ENCODE results near the gene KDM2A. TPM values are rescaled to one million over a fixed set of nuclear protein-coding genes. Genes with fewer than 3 reads are reported as not detected.

KDM2A gene
- total RNA-seq (2014; rRNA removed; shearing (Covaris generic)): 27.2 and 33.4 TPM in 2 replicates

DNA sequence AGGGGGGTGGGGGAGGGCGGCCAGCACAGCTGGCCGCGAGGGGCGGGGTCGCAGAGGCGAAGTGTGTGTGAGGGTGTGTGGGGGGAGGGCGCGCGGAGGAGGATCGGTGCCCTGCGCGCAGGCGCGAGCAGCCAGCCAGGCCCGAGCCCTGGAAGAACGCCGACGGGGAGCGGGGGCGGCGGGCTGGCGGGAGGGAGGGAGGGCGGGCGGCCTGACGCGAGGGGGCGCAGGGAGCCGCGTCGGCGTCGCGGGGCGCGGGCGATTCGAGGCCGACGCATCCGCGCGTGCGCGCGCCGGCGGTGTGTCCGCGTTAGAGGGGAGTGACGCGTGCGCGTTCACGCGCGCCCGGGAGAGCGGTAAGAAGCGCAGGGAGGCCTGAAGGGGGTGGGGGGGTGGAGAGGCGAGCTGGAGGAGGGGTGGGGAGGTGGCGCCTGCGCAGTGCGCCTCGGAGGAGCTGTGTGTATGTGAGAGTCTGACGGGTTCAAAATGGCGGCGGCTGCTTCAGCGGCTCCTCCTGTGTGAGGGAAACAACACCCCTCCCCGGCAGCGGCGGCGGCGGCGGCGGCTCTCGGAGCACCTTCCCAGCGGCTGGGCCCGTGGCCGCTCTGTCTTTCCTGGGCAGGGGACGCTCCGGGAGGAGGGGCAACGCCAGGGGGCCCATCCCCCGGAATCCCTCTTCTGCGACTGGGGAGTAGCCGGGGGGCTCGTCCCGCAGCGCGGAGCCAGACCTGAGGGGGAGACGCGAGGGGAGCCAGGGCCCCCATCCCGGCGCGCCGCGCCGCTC is at the start of gene KDM2A:
KDM2A (plus strand) TSS at position 463 of the 784 bp plus-strand sequence. CDS start 2,054 bp downstream, outside the sequence.

DNA sequence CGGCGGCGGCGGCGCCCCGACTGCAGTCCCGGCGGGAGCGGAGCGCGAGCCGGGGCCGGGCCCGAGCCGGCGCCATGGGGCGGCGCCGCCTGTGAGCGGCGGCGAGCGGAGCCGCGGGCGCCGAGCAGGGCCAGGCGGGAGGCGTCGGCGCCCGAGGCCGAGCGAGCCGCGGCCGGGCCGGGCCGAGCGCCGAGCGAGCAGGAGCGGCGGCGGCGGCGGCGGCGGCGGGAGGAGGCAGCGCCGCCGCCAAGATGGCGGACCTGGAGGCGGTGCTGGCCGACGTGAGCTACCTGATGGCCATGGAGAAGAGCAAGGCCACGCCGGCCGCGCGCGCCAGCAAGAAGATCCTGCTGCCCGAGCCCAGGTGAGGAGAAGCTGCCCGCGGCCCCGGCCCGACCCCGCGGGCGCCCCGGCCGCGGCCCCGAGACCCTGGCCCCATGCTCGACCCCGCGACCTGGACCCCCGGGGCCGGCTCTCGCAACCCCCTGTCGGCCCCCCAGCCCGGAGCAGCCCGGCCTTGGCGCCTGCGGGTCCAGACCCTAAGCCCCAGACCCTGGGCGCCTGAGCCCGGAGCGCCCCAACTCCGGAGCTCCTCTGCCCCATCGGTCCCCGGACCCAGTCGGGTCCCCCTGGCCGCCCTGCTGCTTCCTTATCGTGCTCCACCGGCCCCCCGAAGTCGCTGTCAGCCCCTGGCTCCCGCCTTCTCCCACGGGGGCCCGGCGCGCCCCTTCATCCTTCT is 147.6 kb downstream of the KDM2A start, which contains the start of gene GRK2:
GRK2 (plus strand) TSS at position 25 of the 739 bp plus-strand sequence; CDS start at position 252, 227 bp downstream.

DNA sequence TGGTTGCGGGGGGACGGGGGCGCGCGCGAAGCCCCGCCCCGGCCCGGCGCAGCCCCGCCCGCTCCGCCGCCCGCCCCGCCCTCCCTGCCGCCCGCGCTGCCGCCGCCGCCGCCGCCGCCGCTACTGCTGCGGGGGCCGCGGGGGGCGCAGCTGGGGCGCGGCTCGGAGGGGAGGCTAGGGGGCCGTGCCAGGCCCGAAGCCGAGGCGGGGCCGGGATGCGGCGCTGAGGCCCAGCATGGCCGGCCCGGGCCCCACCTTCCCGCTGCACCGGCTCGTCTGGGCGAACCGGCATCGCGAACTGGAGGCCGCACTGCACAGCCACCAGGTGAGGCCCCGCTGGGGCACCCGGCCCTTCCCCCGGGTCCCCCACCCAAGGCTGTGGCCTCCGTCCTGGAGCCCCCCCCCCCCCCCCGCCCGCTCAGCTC is 170.2 kb downstream of the KDM2A start, which contains the start of gene ANKRD13D:
ANKRD13D (plus strand) TSS at position 78 of the 425 bp plus-strand sequence; CDS start at position 236, 158 bp downstream.

DNA sequence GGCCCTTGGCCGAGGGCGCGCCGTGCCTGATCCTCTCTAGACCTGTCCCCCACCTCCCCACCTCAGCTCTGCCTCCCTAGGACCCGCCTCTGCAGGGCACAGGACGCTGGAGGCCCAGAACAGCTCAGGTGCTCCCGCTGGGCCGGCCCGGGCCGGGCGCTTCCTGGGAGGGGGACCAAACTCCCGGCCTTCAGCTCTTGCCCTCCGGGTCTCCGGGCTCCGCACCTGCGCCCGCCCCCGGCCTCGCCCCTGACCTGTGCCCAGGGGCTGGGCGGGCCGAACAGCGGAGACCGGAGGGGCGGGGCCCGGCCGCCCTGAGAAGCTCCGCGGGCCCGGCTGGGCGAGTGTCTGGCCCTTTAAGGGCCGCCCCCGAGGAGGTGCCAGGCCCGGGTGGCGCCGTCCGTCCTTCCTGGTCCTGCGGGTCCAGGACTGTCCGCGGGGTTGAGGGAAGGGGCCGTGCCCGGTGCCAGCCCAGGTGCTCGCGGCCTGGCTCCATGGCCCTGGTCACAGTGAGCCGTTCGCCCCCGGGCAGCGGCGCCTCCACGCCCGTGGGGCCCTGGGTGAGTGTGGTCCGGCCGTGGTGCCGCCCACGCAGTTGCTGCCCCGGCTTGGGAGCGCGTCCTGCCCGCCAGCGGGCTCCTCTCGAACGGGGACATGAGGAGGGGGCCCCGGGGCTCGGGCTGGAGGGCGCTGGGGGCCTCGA is 184.2 kb downstream of the KDM2A start, which contains the start of gene SSH3:
SSH3 (plus strand) TSS at position 399 of the 703 bp plus-strand sequence; CDS start at position 495, 96 bp downstream.

Other genes with a start within 250 kb of the KDM2A start
- 26.6 and 29.2 TPM in 2 replicates for gene PC, start 160.9 kb upstream of the KDM2A start, total RNA-seq (2014; rRNA removed; shearing (Covaris generic))
- gene C11orf86, start 144.0 kb upstream of the KDM2A start, total RNA-seq (2014; rRNA removed; shearing (Covaris generic)): not detected in 2 replicates
- 0.11 and 0.19 TPM in 2 replicates for gene SYT12, start 96.1 kb upstream of the KDM2A start, total RNA-seq (2014; rRNA removed; shearing (Covaris generic))
- gene RHOD, start 62.4 kb upstream of the KDM2A start, total RNA-seq (2014; rRNA removed; shearing (Covaris generic)): not detected in 2 replicates
- 49.9 and 70.0 TPM in 2 replicates for gene GRK2, start 147.2 kb downstream of the KDM2A start, total RNA-seq (2014; rRNA removed; shearing (Covaris generic))
- gene ANKRD13D, start 170.0 kb downstream of the KDM2A start, total RNA-seq (2014; rRNA removed; shearing (Covaris generic)): 39.2 and 48.4 TPM in 2 replicates
- 10.7 and 20.0 TPM in 2 replicates for gene SSH3, start 184.3 kb downstream of the KDM2A start, total RNA-seq (2014; rRNA removed; shearing (Covaris generic))
- 110 and 118 TPM in 2 replicates for gene POLD4, start 234.3 kb downstream of the KDM2A start, total RNA-seq (2014; rRNA removed; shearing (Covaris generic))

Data from A375 (cell line).